ENCODE data around the gene CHCHD2.
"Not testable (repeated sequence)": the region's sequence is repeated elsewhere in the genome, so short reads cannot be mapped to it uniquely, and the experiment has no call there.

The CHCHD2 gene

GRCh38 chr7:56106108-56107073, at the start of gene CHCHD2:
CHCHD2 (minus strand) TSS chr7:56106476; CDS start chr7:56106413, 63 bp downstream.
- peak within 1 kb of the TSS; percentile 81 for H3K4me3 ChIP-seq (ENCODE audit: low read depth, low read length)
- no peak for TF ChIP-seq CTCF (IDR thresholded peaks at IDR 0.05; ENCODE audit: control insufficient read depth, extremely low read depth, insufficient read depth)
- DNase-seq (ENCODE audit: low read depth), result peak; percentile 99

GRCh38 chr7:56131062-56131461, 24.8 kb upstream of the CHCHD2 start:
- not testable (repeated sequence) for H3K4me3 ChIP-seq (ENCODE audit: low read depth, low read length); DNase-seq (ENCODE audit: low read depth)

GRCh38 chr7:56127241-56127975, 21.1 kb upstream of the CHCHD2 start:
- H3K4me3 ChIP-seq (ENCODE audit: low read depth, low read length), result no peak overlapping the region
- DNase-seq (ENCODE audit: low read depth), result no peak
- no peak for TF ChIP-seq CTCF (IDR thresholded peaks at IDR 0.05; ENCODE audit: control insufficient read depth, extremely low read depth, insufficient read depth)

- no peak overlapping the region for H3K4me3 ChIP-seq (ENCODE audit: low read depth, low read length)
- no peak for DNase-seq (ENCODE audit: low read depth)
- TF ChIP-seq CTCF (IDR thresholded peaks at IDR 0.05; ENCODE audit: control insufficient read depth, extremely low read depth, insufficient read depth), result no peak
These were observed 19.6 kb upstream of the CHCHD2 start for GRCh38 chr7:56125831-56126230.

- no peak for TF ChIP-seq CTCF (IDR thresholded peaks at IDR 0.05; ENCODE audit: control insufficient read depth, extremely low read depth, insufficient read depth)
- H3K4me3 ChIP-seq (ENCODE audit: low read depth, low read length), result no peak overlapping the region
- no peak for DNase-seq (ENCODE audit: low read depth)
These were observed 18.7 kb upstream of the CHCHD2 start for GRCh38 chr7:56124981-56125380.

GRCh38 chr7:56121440-56121839, 15.2 kb upstream of the CHCHD2 start:
- no peak overlapping the region for H3K4me3 ChIP-seq (ENCODE audit: low read depth, low read length)
- DNase-seq (ENCODE audit: low read depth), result no peak
- no peak for TF ChIP-seq CTCF (IDR thresholded peaks at IDR 0.05; ENCODE audit: control insufficient read depth, extremely low read depth, insufficient read depth)

GRCh38 chr7:56115852-56116538, 9.7 kb upstream of the CHCHD2 start, which contains the start of gene NUPR2:
NUPR2 (minus strand) TSS chr7:56116417; CDS start chr7:56116314, 103 bp downstream.
- DNase-seq (ENCODE audit: low read depth), result no peak
- H3K4me3 ChIP-seq (ENCODE audit: low read depth, low read length), result no peak within 1 kb of the TSS
- TF ChIP-seq CTCF (IDR thresholded peaks at IDR 0.05; ENCODE audit: control insufficient read depth, extremely low read depth, insufficient read depth), result no peak

GRCh38 chr7:56112244-56112643, 6.0 kb upstream of the CHCHD2 start:
- not testable (repeated sequence) for H3K4me3 ChIP-seq (ENCODE audit: low read depth, low read length); DNase-seq (ENCODE audit: low read depth)
